Measurements from ENCODE around the gene KISS1R.

The KISS1R gene

GRCh38 chr19:916645-917322 is 349 bp upstream of the KISS1R start:
- no peak for DNase-seq
- in situ Hi-C loops (cut with HindIII; ENCODE audit: low pct_ligation_motif_present, low pct_unique_long_range_greater_than_20kb, low sequenced_read_pairs) = no loop called here

- DNase-seq = no peak
- in situ Hi-C loops (cut with HindIII; ENCODE audit: low pct_ligation_motif_present, low pct_unique_long_range_greater_than_20kb, low sequenced_read_pairs) = no loop called here
Measured at GRCh38 chr19:918152-918437, 962 bp downstream of the KISS1R start.

- DNase-seq = no peak
- in situ Hi-C loops (cut with HindIII; ENCODE audit: low pct_ligation_motif_present, low pct_unique_long_range_greater_than_20kb, low sequenced_read_pairs) = no loop called here
Measured at GRCh38 chr19:918481-919198, 1.5 kb downstream of the KISS1R start.

GRCh38 chr19:919199-920050 is 2.3 kb downstream of the KISS1R start:
- no peak for DNase-seq
- in situ Hi-C loops (cut with HindIII; ENCODE audit: low pct_ligation_motif_present, low pct_unique_long_range_greater_than_20kb, low sequenced_read_pairs) = no loop called here

DNA sequence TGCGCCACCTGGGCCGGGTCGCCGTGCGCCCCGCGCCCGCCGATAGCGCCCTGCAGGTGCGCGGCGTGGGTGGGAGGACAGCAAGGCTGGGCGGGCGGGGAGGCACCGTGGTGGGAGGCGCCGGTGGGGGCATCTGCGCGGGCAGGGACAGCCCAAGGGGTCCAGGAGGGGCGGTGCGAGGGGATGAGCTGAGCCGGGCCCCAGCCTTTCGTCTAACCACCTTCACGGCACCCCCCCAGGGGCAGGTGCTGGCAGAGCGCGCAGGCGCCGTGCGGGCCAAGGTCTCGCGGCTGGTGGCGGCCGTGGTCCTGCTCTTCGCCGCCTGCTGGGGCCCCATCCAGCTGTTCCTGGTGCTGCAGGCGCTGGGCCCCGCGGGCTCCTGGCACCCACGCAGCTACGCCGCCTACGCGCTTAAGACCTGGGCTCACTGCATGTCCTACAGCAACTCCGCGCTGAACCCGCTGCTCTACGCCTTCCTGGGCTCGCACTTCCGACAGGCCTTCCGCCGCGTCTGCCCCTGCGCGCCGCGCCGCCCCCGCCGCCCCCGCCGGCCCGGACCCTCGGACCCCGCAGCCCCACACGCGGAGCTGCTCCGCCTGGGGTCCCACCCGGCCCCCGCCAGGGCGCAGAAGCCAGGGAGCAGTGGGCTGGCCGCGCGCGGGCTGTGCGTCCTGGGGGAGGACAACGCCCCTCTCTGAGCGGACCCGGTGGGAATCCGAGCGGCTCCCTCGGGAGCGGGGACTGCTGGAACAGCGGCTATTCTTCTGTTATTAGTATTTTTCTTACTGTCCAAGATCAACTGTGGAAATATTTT is 3.1 kb downstream of the KISS1R start:
- in situ Hi-C loops (cut with HindIII; ENCODE audit: low pct_ligation_motif_present, low pct_unique_long_range_greater_than_20kb, low sequenced_read_pairs) = no loop called here
- no peak for DNase-seq

DNA sequence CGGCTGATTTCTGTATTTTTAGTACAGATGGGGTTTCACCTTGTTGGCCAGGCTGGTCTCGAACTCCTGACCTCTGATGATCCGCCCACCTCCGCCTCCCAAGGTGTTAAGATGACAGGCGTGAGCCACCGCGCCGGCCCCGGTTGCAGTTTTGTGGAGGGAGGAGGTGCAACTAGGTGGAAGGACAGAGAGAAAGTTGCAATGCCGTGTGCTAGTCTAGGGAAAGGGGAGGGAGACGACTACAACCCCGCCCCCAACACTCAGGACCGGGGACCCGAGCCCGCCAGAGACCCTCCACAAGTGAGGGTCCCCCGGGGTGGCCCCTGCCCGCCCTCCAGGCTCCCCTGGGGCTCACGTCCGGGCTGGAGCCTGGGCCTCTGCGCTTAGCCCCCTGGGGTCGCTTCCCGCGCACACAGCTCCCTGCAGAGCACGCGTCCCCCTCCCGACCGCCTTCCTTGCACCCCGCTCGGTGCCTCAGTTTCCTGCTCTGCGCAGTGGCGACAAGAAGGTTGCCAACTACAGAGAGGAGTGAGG is 7.5 kb downstream of the KISS1R start:
- in situ Hi-C loops (cut with HindIII; ENCODE audit: low pct_ligation_motif_present, low pct_unique_long_range_greater_than_20kb, low sequenced_read_pairs) = no loop called here
- DNase-seq = no peak

DNA sequence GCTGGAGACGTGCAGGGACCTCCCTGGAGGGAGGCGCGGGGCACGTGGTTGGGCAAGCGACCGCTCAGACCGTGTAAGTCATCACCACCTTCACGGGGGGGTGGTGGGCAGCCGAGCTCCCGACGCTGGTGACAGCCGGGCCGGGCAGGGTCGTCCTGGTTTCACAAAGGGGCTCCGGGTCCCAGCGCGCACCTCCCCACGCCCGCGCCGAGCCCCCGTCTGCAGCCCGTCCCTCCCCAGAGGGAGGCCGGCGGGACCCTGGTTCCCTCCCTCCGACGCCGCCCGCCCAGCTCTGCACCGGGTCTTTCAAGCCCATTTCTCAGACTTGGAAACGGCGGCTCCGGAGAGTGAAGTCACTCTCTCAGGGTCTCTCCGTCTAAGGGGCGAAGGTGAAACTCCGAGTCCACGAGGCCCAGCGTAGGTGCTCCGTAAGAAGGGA is 8.0 kb downstream of the KISS1R start:
- in situ Hi-C loops (cut with HindIII; ENCODE audit: low pct_ligation_motif_present, low pct_unique_long_range_greater_than_20kb, low sequenced_read_pairs) = no loop called here
- no peak for DNase-seq

DNA sequence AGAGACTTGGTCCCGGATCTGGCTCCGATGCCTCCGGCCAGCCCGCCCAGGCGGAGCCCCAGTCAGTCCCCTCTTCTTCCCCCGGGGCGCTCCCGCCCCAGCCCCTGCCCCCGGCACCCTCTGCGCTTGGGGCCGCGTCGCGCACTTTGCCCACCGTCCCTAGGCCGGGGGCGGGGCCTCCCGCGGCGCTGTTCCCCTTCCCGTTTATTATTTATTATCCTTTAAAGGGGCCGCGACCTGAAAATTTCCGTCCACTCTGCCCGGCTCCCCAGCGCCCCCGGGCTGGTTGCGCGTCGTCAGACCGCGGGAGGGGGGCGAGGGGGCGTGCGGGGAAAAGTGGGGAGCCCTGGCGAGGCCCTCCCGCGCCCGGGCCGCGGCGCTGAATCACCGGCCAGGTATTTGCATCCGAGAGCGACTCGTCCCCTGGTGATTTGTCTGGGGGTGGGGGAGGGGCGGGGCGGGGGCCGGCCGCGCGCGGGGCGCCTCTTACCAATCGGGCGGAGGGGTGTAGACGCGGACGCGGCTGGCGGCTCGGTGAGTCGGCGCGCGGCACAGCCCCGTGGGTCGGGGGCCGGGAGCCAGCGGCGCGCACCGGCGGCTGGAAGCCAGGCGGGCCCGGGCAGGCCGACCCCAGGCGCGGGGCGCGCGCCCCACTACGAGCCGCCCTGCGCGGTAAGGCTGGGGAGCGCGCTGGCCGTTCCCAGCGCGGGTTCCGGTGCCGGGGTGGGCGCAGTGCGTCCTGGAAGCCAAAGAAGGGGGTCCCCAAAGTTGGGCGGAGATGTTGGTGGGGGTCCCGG is 8.6 kb downstream of the KISS1R start, which contains the start of gene ARID3A:
Gene ARID3A, plus strand, starts transcription at position 510 of the 797 bp plus-strand sequence. CDS start 3,494 bp downstream, outside the sequence.
- peak; percentile 79 for DNase-seq
- in situ Hi-C loops (cut with HindIII; ENCODE audit: low pct_ligation_motif_present, low pct_unique_long_range_greater_than_20kb, low sequenced_read_pairs) = no loop called here

DNA sequence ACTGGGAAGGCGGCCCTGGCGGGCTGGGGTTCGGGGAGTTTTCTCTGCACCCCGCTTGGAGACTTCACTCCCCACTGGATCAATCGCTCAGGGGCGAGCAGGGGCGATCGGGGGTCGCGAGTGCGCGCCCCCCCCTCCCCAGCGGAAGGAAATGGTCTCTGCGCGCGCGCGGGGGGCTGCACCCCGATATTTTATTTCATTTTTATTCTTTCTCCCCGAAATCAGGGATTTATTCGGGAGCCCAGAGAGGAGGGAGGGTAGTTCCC is 9.1 kb downstream of the KISS1R start:
- DNase-seq = no peak
- in situ Hi-C loops (cut with HindIII; ENCODE audit: low pct_ligation_motif_present, low pct_unique_long_range_greater_than_20kb, low sequenced_read_pairs) = no loop called here

DNA sequence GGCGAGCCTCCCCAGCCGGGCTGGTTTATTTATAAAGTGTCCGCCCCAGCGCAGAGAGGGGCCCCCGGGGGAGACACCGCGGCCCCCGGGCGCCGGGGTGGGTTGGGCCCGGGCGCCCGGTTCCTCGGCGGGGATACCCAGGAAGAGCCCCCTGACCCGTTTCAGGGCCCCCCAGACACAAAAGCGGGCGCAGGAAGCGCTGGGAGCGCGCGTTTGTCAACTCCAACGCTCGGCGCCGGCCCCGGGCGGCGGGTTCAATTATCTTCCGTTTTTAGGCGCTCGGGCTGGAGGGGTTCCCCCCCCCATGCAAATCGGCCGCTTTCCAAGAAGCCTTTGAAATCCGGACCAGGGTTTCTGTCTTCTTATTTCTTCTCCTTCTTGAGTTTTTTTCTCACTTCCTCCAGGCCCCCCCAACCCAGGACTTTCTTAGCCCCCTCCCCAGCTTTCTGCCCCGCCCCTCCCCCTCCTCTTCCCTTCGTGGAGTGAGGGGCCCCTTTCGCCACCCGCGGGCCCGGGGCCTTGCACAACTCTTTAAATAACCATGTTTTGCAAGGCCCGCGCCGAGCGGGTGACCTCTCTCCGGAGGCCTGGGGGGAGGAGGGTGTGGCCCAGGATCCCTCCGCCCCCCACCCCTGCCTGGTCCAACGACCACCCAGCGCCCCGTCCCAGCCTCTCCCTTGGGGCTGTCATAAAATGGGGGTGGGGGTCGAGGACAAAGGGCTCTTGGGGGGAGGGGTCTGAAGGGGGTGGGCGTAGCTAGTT is 9.6 kb downstream of the KISS1R start:
- DNase-seq = peak; percentile 27
- in situ Hi-C loops (cut with HindIII; ENCODE audit: low pct_ligation_motif_present, low pct_unique_long_range_greater_than_20kb, low sequenced_read_pairs) = no loop called here

- DNase-seq = no peak
- in situ Hi-C loops (cut with HindIII; ENCODE audit: low pct_ligation_motif_present, low pct_unique_long_range_greater_than_20kb, low sequenced_read_pairs) = no loop called here
Measured at GRCh38 chr19:927351-927779, 10.2 kb downstream of the KISS1R start.

GRCh38 chr19:927780-928401 is 10.8 kb downstream of the KISS1R start:
- in situ Hi-C loops (cut with HindIII; ENCODE audit: low pct_ligation_motif_present, low pct_unique_long_range_greater_than_20kb, low sequenced_read_pairs) = no loop called here
- DNase-seq = no peak

GRCh38 chr19:928471-929202 is 11.5 kb downstream of the KISS1R start:
- in situ Hi-C loops (cut with HindIII; ENCODE audit: low pct_ligation_motif_present, low pct_unique_long_range_greater_than_20kb, low sequenced_read_pairs) = no loop called here
- DNase-seq = no peak

DNA sequence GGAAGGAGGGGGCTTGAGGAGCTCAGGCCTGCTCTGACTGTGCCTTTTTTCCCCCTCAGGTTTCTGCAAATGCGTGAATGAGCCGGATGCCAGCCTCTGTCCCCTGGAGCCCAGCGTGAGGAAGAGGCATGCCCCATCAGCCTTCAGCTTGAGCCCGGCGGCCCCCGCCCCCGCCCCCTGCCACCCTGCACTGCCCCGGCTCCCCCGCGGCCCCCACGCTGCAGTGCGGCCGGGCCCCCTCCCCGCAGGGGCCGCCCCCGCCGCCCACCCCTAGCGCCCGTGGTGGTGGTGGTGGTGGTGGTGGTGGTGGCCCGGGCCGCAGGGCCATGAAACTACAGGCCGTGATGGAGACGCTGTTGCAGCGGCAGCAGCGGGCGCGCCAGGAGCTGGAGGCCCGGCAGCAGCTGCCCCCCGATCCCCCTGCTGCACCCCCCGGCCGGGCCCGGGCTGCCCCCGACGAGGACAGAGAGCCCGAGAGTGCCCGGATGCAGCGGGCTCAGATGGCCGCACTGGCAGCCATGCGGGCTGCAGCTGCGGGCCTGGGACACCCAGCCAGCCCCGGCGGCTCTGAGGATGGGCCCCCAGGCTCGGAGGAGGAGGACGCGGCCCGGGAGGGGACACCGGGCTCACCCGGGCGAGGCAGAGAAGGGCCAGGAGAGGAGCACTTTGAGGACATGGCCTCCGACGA is 12.2 kb downstream of the KISS1R start:
- in situ Hi-C loops (cut with HindIII; ENCODE audit: low pct_ligation_motif_present, low pct_unique_long_range_greater_than_20kb, low sequenced_read_pairs) = no loop called here
- DNase-seq = no peak

GRCh38 chr19:929891-930258 is 12.7 kb downstream of the KISS1R start:
- DNase-seq = no peak
- in situ Hi-C loops (cut with HindIII; ENCODE audit: low pct_ligation_motif_present, low pct_unique_long_range_greater_than_20kb, low sequenced_read_pairs) = no loop called here
